CD4-positive, alpha-beta T cell (primary cell): ENCODE measurements around the gene SDK2. TPM values are rescaled to one million over a fixed set of nuclear protein-coding genes. Genes with fewer than 3 reads are reported as not detected.

Source experiments
- ATAC-seq: fragments of 200-7000 bp; cut with Tn5 transposase; one replicate; pipeline ENCODE4 v1.10.0; 2022; ENCODE audit warnings: mild to moderate bottlenecking; ENCODE audit not compliant: poor library complexity
- CTCF ChIA-PET: fragments of 350-600 bp; sonication (Branson Sonifier 250); formaldehyde crosslinking; loops from one replicate; lab custom pipeline; 2021; ENCODE audit warnings: antibody characterized with exemption, inconsistent platforms; lab: Charles Lee
- POLR2A ChIA-PET: fragments of 350-600 bp; sonication (Branson Sonifier 250); formaldehyde crosslinking; loops from one replicate; lab custom pipeline; 2021; ENCODE audit warnings: antibody characterized with exemption, inconsistent platforms; lab: Charles Lee
- DNase-seq, 14 experiments: peaks; one replicate each; pipeline ENCODE4 v3.0.0-alpha.2; 2013 to 2020; ENCODE audit warnings: mixed read lengths in 2 of 14
- H3K27ac ChIP-seq, 2 donors: one replicate each; pipeline versions ENCODE4 v1.5.1 to v1.7.0; 2013; ENCODE audit warnings: low read length in 2 of 2, low read depth in 1 of 2, mild to moderate bottlenecking in 1 of 2
- H3K27me3 ChIP-seq, 2 experiments: 1 replicate in 1 of 2; 2 replicates in 1 of 2; pipeline versions ENCODE4 v1.6.1 to v1.7.0; 2013; ENCODE audit warnings: low read length in 2 of 2, control low read depth in 1 of 2, mild to moderate bottlenecking in 1 of 2, moderate library complexity in 1 of 2; ENCODE audit not compliant: insufficient read depth in 2 of 2, control insufficient read depth in 1 of 2
- H3K36me3 ChIP-seq: one replicate; pipeline ENCODE4 v1.6.1; 2013; ENCODE audit warnings: low read length, control low read depth; ENCODE audit not compliant: insufficient read depth
- H3K4me1 ChIP-seq: one replicate; pipeline ENCODE4 v1.6.1; 2013; ENCODE audit warnings: low read length, control low read depth; ENCODE audit not compliant: insufficient read depth
- H3K4me3 ChIP-seq: one replicate; pipeline ENCODE4 v1.5.1; 2013; ENCODE audit warnings: mild to moderate bottlenecking, low read length, moderate library complexity
- H3K9me3 ChIP-seq, 2 experiments: 1 replicate in 1 of 2; 2 replicates in 1 of 2; pipeline versions ENCODE4 v1.6.1 to v1.7.0; 2013; ENCODE audit warnings: low read length in 2 of 2, mild to moderate bottlenecking in 2 of 2, control low read depth in 1 of 2, moderate library complexity in 1 of 2; ENCODE audit not compliant: control insufficient read depth in 1 of 2, insufficient read depth in 1 of 2
- H3K27ac Mint-ChIP-seq: one replicate; pipeline ENCODE4 v1.8.0; 2020; ENCODE audit warnings: mixed read lengths
- H3K27me3 Mint-ChIP-seq: one replicate; pipeline ENCODE4 v1.8.0; 2021; ENCODE audit warnings: mixed read lengths
- H3K36me3 Mint-ChIP-seq: one replicate; pipeline ENCODE4 v1.8.0; 2021; ENCODE audit warnings: low read depth, mixed read lengths
- H3K4me1 Mint-ChIP-seq: one replicate; pipeline ENCODE4 v1.8.0; 2021; ENCODE audit warnings: low read depth, mixed read lengths
- H3K4me3 Mint-ChIP-seq: one replicate; pipeline ENCODE4 v1.8.0; 2020; ENCODE audit warnings: mild to moderate bottlenecking, mixed read lengths
- H3K9me3 Mint-ChIP-seq: one replicate; pipeline ENCODE4 v1.8.0; 2020; ENCODE audit warnings: mixed read lengths
- intact Hi-C, 2 experiments: fragments of 100-400 bp; cut with DNase I in 1 of 2; cut with micrococcal nuclease in 1 of 2; formaldehyde crosslinking; loops; one replicate each; pipeline versions ENCODE4 v1.15.1 to v1.9.0; 2023 to 2025; cut with DNase I, micrococcal nuclease
- total RNA-seq, 174 experiments: library from RNA in 2 of 174; stranded (reverse) in 2 of 174; gene quantifications; one replicate each; pipeline ENCODE4 v1.2.3 and lab custom pipeline; 2021 to 2026
- TF ChIP-seq, protein P1 (sequence below): fragments of 200-600 bp; IDR thresholded peaks from one replicate; pipeline ENCODE4 v1.8.0; 2022; ENCODE audit warnings: antibody characterized with exemption, mild to moderate bottlenecking

Gene SDK2
- total RNA-seq, 2 experiments from 2014 or later: 8.1 to 8.2 TPM

GRCh38 chr17:73430848-73431247, 213.4 kb downstream of the SDK2 start:
- Histone ChIP-seq H3K4me1 (peaks cover 9% of the 10 kb centered on the region), H3K4me3 (no peak overlapping the region), H3K9me3 (no peaks in the 10 kb centered on the region), H3K27me3 (no peaks in the 10 kb centered on the region), H3K36me3 (no peaks in the 10 kb centered on the region), H3K27ac (no peak overlapping the region)
- ChIA-PET POLR2A (interaction anchor here (2.6 kb wide), 1 partner anchor 161 kb away, joined by 13 read pairs; no protein-coding TSS in a partner anchor), CTCF (interaction anchor here (2.8 kb wide), 1 partner anchor 280 kb away, joined by 22 read pairs; no protein-coding TSS in a partner anchor)
- TF ChIP-seq, protein P1, sequence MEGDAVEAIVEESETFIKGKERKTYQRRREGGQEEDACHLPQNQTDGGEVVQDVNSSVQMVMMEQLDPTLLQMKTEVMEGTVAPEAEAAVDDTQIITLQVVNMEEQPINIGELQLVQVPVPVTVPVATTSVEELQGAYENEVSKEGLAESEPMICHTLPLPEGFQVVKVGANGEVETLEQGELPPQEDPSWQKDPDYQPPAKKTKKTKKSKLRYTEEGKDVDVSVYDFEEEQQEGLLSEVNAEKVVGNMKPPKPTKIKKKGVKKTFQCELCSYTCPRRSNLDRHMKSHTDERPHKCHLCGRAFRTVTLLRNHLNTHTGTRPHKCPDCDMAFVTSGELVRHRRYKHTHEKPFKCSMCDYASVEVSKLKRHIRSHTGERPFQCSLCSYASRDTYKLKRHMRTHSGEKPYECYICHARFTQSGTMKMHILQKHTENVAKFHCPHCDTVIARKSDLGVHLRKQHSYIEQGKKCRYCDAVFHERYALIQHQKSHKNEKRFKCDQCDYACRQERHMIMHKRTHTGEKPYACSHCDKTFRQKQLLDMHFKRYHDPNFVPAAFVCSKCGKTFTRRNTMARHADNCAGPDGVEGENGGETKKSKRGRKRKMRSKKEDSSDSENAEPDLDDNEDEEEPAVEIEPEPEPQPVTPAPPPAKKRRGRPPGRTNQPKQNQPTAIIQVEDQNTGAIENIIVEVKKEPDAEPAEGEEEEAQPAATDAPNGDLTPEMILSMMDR: no peak
- H3K4me1 Mint-ChIP-seq: peaks cover 14% of the 10 kb centered on the region
- intact Hi-C loops: loop anchor here in 1 of 2 experiments (5.0 kb wide), 1 partner anchor 161 kb away; no protein-coding TSS in a partner anchor
- H3K27me3 Mint-ChIP-seq: no peaks in the 10 kb centered on the region
- H3K4me3 Mint-ChIP-seq: no peak overlapping the region
- ATAC-seq (peak; percentile 33), DNase-seq (peak in 5 of 14 experiments; percentile 4 to 43 (median 15))
- H3K27ac Mint-ChIP-seq: peak overlapping the region; percentile 35
- peaks cover 4% of the 10 kb centered on the region for H3K36me3 Mint-ChIP-seq
- no peaks in the 10 kb centered on the region for H3K9me3 Mint-ChIP-seq

- Histone ChIP-seq H3K9me3 (no peaks in the 10 kb centered on the region), H3K27ac (no peak overlapping the region), H3K27me3 (no peaks in the 10 kb centered on the region), H3K4me3 (no peak overlapping the region), H3K4me1 (peaks cover 9% of the 10 kb centered on the region), H3K36me3 (no peaks in the 10 kb centered on the region)
- ATAC-seq (no peak), DNase-seq (no peak)
- Mint-ChIP-seq H3K27me3 (no peaks in the 10 kb centered on the region), H3K36me3 (peaks cover 4% of the 10 kb centered on the region), H3K9me3 (no peaks in the 10 kb centered on the region), H3K4me1 (peaks cover 14% of the 10 kb centered on the region), H3K4me3 (no peak overlapping the region), H3K27ac (no peak overlapping the region)
- TF ChIP-seq, protein P1: no peak
- POLR2A ChIA-PET: interaction anchor here (2.6 kb wide), 1 partner anchor 161 kb away, joined by 13 read pairs; no protein-coding TSS in a partner anchor
- CTCF ChIA-PET: interaction anchor here (0.7 to 2.8 kb wide), 9 partner anchors 9 to 769 kb away, joined by 3 to 22 read pairs (median 5); no protein-coding TSS in a partner anchor
- intact Hi-C loops: loop anchor here in 1 of 2 experiments (5.0 kb wide), 1 partner anchor 162 kb away; no protein-coding TSS in a partner anchor
Observed at GRCh38 chr17:73430165-73430680, 214.0 kb downstream of the SDK2 start.

GRCh38 chr17:73429440-73430164, 214.6 kb downstream of the SDK2 start:
- no peak overlapping the region for H3K27ac ChIP-seq
- H3K4me3 ChIP-seq: no peak overlapping the region
- Mint-ChIP-seq H3K4me3 (peak overlapping the region; percentile 35), H3K27ac (no peak overlapping the region), H3K9me3 (no peaks in the 10 kb centered on the region), H3K4me1 (peaks cover 14% of the 10 kb centered on the region), H3K27me3 (no peaks in the 10 kb centered on the region), H3K36me3 (peaks cover 4% of the 10 kb centered on the region)
- intact Hi-C loops: loop anchor here (1.0 to 5.0 kb wide), 11 partner anchors 163 to 770 kb away; no protein-coding TSS in a partner anchor
- peaks cover 9% of the 10 kb centered on the region for H3K4me1 ChIP-seq
- no peaks in the 10 kb centered on the region for H3K36me3 ChIP-seq
- peak; percentile 74 to 94 (median 87) for DNase-seq
- peak; percentile 97 for ATAC-seq
- no peaks in the 10 kb centered on the region for H3K27me3 ChIP-seq
- TF ChIP-seq, protein P1: peak; percentile 89
- ChIA-PET CTCF (interaction anchor here (0.6 to 2.8 kb wide), 12 partner anchors 8 to 770 kb away, joined by 3 to 22 read pairs (median 5); no protein-coding TSS in a partner anchor), POLR2A (interaction anchor here (2.6 kb wide), 1 partner anchor 162 kb away, joined by 13 read pairs; no protein-coding TSS in a partner anchor)
- H3K9me3 ChIP-seq: no peaks in the 10 kb centered on the region
